ENCODE data around the gene ANAPC1.
"Not testable (repeated sequence)": the region's sequence is repeated elsewhere in the genome, so short reads cannot be mapped to it uniquely, and the experiment has no call there.

DNA sequence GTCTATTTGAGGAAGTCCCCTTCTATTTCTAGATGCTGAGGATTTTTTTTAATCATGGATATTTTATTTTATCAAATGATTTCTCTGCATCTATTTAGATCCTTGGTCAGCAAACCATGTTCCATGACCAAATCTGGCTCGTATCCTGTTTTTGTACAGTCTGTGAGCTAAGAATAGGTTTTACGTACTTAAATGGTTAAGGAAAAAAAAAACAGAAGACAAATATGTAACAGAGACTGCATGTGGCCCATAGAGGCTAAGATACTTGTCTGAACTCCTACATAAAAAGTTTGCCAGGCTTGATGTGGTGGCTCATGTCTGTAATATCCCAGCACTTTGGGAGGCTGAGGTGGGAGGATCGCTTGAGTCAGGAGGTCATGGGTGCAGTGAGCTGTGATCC is 31.4 kb downstream of the ANAPC1 start:
- TF ChIP-seq CTCF (IDR thresholded peaks at IDR 0.05; ENCODE audit: low read depth, low read length); EZH2phosphoT487 (IDR thresholded peaks at IDR 0.05; ENCODE audit: low read depth): not testable (repeated sequence)

Data from OCI-LY3 (cell line).